ENCODE data around the gene DSPP. TPM values are rescaled to one million over a fixed set of nuclear protein-coding genes. Genes with fewer than 3 reads are reported as not detected.

DSPP gene
- total RNA-seq, 1 experiment from 2014 or later = not detected

DNA sequence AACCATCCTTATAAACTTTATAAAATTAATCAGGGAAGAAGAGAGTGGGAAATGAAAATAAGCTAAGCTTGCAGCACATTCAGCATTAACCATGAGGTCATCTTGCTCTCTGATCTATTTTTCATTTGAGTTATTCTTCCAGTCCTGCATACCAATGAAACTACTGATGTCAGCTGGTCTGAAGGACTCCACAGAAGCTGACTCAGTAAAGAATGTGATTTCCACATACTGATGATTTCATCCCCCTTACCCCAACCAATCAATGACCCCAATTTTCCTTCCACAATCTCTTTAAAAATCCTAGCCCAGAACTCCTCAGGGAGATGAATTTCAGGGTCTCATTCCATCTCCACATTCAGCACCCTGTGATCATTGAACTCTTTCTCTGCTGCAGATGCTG lies 18.8 kb upstream of the DSPP start:
- in situ Hi-C loops (cut with HindIII; ENCODE audit: low pct_unique_long_range_greater_than_20kb, low sequenced_read_pairs) (no loop called here), intact Hi-C loops (cut with micrococcal nuclease; ENCODE audit: unreplicated experiment) (no loop called here)
- TF ChIP-seq POLR2AphosphoS5 (IDR thresholded peaks at IDR 0.05; ENCODE audit: low read depth, low read length) (no peak), SIN3A (IDR thresholded peaks at IDR 0.05; ENCODE audit: borderline replicate concordance, insufficient read depth, low read depth, low read length) (no peak), TCF7L2 (IDR thresholded peaks at IDR 0.05; ENCODE audit: low read depth, low read length) (no peak), CTCF (IDR thresholded peaks at IDR 0.05) (no peak), REST (IDR thresholded peaks at IDR 0.05; ENCODE audit: insufficient read depth in 1 of 2, low read depth in 2 of 2, low read length in 1 of 2) (no peak)
- ATAC-seq (no peak), DNase-seq (ENCODE audit: low read depth, low spot score) (no peak)
- Histone ChIP-seq H3K27me3 (ENCODE audit: control insufficient read depth, insufficient read depth, low read length) (no peaks in the 10 kb centered on the region), H3K27ac (ENCODE audit: low read length) (no peak overlapping the region), H3K36me3 (ENCODE audit: control insufficient read depth, insufficient read depth, low read length) (no peaks in the 10 kb centered on the region), H3K9me3 (ENCODE audit: control insufficient read depth, insufficient read depth, low read depth, low read length) (no peaks in the 10 kb centered on the region), H3K4me3 (ENCODE audit: low read depth in 2 of 2, low read length in 2 of 2) (no peak overlapping the region), H3K4me1 (ENCODE audit: control insufficient read depth, insufficient read depth, low read length) (no peaks in the 10 kb centered on the region)
- POLR2A ChIA-PET = no interaction called here
- CTCF ChIA-PET = no interaction called here
- BruUV-seq (replicated peaks) = no TSS peak

- in situ Hi-C loops (cut with HindIII; ENCODE audit: low pct_unique_long_range_greater_than_20kb, low sequenced_read_pairs) = no loop called here
- TF ChIP-seq REST (IDR thresholded peaks at IDR 0.05; ENCODE audit: insufficient read depth in 1 of 2, low read depth in 2 of 2, low read length in 1 of 2) (no peak), CTCF (IDR thresholded peaks at IDR 0.05) (no peak), TCF7L2 (IDR thresholded peaks at IDR 0.05; ENCODE audit: low read depth, low read length) (no peak)
- H3K4me1 ChIP-seq (ENCODE audit: control insufficient read depth, insufficient read depth, low read length) = no peaks in the 10 kb centered on the region
Measured at GRCh38 chr4:87592124-87592523, 16.2 kb upstream of the DSPP start.

More at GRCh38 chr4:87592124-87592523, 16.2 kb upstream of the DSPP start:
- ChIA-PET POLR2A (no interaction called here), CTCF (no interaction called here)
- DNase-seq (ENCODE audit: low read depth, low spot score) (no peak), ATAC-seq (no peak)
- no peaks in the 10 kb centered on the region for H3K9me3 ChIP-seq (ENCODE audit: control insufficient read depth, insufficient read depth, low read depth, low read length)
- no peak overlapping the region for H3K4me3 ChIP-seq (ENCODE audit: low read depth in 2 of 2, low read length in 2 of 2)
- BruUV-seq (replicated peaks) = no TSS peak
- H3K27ac ChIP-seq (ENCODE audit: low read length) = no peak overlapping the region
- no peaks in the 10 kb centered on the region for H3K36me3 ChIP-seq (ENCODE audit: control insufficient read depth, insufficient read depth, low read length)
- intact Hi-C loops (cut with micrococcal nuclease; ENCODE audit: unreplicated experiment) = no loop called here
- no peaks in the 10 kb centered on the region for H3K27me3 ChIP-seq (ENCODE audit: control insufficient read depth, insufficient read depth, low read length)
